NCI-H1092 treated with DMSO at 0.1 percent for 48 hours (cell line): ENCODE results near the gene AQP12A.

ENCODE experiments used
- DNase-seq: peaks from one replicate; lab custom pipeline; 2025; lab: John Stamatoyannopoulos, UW

AQP12A gene

GRCh38 chr2:240741091-240741490 lies 49.4 kb downstream of the AQP12A start:
- no peak for DNase-seq

- DNase-seq: no peak
These were observed 51.0 kb downstream of the AQP12A start for GRCh38 chr2:240742602-240743095.

- DNase-seq: no peak
These were observed 53.8 kb downstream of the AQP12A start for GRCh38 chr2:240745456-240745855.

- no peak for DNase-seq
These were observed 54.3 kb downstream of the AQP12A start for GRCh38 chr2:240745962-240746361.

- DNase-seq: no peak
These were observed 55.0 kb downstream of the AQP12A start for GRCh38 chr2:240746671-240747070.

GRCh38 chr2:240747256-240747655 lies 55.6 kb downstream of the AQP12A start:
- DNase-seq: no peak
